HG03060 (cell line): ENCODE data around the gene TMEM38A.
"Not testable (repeated sequence)": the region's sequence is repeated elsewhere in the genome, so short reads cannot be mapped to it uniquely, and the experiment has no call there.

ENCODE experiments used
- ATAC-seq: cut with Tn5 transposase; IDR thresholded peaks from one replicate; pipeline ENCODE4 v1.9.1; 2021; ENCODE audit warnings: low read depth, moderate number of reproducible peaks; ENCODE audit not compliant: unreplicated experiment

Gene TMEM38A

DNA sequence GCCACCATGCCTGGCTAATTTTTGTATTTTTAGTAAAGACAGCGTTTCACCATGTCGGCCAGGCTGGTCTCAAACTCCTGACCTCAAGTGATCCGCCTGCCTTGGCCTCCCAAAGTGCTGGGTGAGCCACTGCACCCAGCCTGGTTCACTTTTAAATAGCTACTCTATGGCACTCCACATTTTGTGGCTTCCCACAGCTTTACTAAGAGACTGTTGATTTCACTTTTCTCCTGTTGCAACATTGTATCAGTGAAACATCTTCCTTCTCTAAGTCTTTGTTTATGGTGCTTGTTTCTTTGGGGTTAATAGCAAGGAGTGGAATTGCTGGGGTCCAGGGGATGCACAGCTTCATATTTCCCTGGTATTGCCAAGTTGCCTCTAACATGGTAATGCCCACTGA, 12.3 kb downstream of the TMEM38A start:
- no peak for ATAC-seq

- not testable (repeated sequence) for ATAC-seq
Measured at GRCh38 chr19:16673839-16674238, 12.9 kb downstream of the TMEM38A start.

DNA sequence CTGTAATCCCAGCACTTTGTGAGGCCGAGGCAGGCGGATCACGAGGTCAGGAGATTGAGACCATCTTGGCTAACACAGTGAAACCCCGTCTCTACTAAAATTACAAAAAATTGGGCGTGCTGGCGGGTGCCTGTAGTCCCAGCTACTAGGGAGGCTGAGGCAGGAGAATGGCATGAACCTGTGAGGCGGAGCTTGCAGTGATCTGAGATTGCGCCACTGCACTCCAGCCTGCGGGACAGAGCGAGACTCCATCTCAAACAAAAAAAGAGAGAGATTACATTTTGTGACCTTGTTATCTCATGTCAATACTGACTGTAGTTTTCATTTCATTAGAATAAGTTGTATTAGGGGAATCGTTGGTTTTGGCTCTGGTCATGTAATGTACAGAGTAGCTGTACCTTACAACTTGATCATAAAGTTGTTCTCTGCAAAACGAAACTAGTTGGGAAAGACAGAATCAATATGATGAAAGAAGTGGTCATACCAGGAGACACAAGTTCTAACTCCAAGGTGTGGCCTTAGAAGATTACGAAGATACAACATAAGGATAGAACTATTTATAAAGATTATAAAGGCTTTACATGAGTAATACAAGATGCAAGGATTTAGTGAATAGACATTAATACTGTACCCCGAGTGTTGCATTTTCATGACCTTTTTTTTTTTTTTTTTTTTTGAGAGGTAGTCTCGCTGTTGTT, 15.3 kb downstream of the TMEM38A start:
- no peak for ATAC-seq

GRCh38 chr19:16677055-16677454, 16.1 kb downstream of the TMEM38A start:
- ATAC-seq: no peak

GRCh38 chr19:16678498-16678897, 17.6 kb downstream of the TMEM38A start:
- no peak for ATAC-seq

DNA sequence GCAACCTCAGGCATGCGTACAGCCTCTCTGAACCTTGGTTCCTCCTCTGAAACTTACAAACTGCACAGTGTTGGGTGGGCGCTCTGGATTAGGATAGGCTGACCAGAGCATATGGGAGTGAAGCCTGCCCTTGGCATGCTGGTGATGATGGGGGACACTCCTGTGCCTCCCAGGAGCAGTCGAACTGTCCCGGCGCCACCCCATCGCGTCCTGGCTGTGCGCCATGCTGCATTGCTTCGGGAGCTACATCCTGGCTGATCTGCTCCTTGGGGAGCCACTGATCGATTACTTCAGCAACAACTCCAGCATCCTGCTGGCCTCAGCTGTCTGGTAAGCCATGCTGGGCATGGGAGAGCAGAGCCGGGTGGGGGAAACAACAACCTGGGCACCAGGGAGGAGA, 18.9 kb downstream of the TMEM38A start:
- ATAC-seq: no peak

- ATAC-seq: no peak
Measured at GRCh38 chr19:16682539-16682938, 21.6 kb downstream of the TMEM38A start.

DNA sequence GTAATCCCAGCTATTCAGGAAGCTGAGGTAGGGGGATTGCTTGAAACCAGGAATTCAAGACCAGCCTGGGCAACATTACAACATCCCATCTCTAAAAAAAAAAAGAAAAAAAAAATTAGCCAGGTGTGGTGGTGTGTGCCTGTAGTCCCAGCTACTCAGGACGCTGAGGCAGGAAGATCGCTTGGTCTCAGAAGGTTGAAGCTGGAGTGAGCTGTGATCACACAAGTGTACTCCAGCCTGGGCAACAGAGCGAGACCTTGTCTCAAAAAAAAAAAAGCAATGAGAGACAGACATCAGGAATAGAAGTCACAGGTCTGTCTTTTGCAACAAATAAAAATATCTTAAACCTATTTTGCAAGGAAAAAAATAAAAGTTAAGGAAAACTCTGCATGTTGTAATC, 23.3 kb downstream of the TMEM38A start:
- ATAC-seq: no peak

DNA sequence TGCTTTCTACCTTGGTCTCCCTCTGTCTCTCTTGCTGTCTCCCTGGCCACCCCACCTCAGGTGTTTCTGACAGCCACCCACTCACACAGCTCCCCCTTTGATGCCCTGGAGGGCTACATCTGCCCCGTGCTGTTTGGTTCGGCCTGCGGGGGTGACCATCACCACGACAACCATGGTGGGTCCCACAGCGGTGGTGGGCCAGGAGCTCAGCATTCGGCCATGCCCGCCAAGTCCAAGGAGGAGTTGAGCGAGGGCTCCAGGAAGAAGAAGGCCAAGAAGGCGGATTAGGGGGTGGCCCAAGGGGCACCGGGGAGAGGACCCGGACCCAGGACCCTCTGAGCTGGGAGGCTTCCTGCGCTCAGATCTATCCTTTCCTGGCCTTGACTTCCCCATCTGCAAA, 27.1 kb downstream of the TMEM38A start:
- ATAC-seq: no peak

DNA sequence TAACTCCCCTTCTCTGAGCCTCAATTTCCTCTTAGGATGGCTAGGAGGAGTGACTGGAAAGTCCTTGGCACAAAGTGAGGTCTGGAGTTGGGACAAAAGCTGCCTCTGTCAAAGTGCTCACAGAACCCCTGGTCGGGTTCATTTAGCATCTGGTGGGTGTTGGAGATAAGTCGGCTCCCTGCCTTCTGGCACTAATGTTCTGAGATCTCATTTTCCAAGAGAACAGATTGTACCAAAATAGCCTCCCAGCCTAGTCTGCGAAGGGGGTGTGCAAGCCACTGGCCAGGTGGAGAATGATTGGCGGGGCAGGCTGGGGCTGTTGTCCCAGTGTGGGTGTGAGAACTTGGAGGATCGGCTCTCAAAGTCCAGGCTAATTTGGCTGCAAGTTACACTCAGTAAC, 38.0 kb downstream of the TMEM38A start:
- no peak for ATAC-seq

GRCh38 chr19:16702123-16702522, 41.2 kb downstream of the TMEM38A start:
- ATAC-seq: no peak

DNA sequence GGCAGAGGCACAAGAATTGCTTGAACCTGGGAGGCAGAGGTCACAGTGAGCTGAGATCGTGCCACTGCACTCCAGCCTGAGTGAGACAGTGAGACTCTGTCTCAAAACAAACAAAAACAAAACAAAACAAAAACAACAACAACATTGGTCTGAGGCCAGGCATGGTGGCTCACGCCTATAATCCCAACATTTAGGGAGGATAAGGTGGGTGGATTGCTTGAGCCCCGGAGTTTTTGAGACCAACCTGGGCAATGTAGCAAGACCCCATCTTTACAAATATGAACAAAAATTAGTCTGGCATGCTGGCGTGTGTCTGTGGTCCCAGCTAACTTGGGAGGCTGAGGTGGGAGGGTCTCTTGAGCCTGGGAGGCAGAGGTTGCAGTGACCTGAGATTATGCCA, 42.7 kb downstream of the TMEM38A start:
- ATAC-seq: no peak

DNA sequence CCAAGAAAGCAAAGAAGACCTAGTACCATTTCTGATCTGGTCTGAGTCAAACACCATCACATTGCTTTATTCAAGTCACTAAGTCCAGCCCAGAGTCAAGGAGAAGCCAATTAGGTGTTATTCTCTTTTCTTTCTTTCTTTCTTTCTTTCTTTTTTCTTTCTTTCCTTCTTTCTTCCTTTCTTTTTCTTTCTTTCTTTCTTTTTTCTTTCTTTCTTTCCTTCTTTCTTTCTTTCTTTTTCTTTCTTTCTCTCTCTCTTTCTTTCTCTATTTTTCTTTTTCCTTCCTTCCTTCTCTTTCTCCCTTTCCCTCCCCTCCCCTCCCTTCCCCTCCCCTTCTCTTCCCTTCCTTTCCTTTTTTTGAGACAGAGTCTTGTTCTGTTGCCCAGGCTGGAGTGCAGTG, 49.9 kb downstream of the TMEM38A start:
- ATAC-seq: not testable (repeated sequence)

GRCh38 chr19:16712295-16712694, 51.4 kb downstream of the TMEM38A start:
- not testable (repeated sequence) for ATAC-seq

- ATAC-seq: no peak
Measured at GRCh38 chr19:16714702-16715287, 53.9 kb downstream of the TMEM38A start.

DNA sequence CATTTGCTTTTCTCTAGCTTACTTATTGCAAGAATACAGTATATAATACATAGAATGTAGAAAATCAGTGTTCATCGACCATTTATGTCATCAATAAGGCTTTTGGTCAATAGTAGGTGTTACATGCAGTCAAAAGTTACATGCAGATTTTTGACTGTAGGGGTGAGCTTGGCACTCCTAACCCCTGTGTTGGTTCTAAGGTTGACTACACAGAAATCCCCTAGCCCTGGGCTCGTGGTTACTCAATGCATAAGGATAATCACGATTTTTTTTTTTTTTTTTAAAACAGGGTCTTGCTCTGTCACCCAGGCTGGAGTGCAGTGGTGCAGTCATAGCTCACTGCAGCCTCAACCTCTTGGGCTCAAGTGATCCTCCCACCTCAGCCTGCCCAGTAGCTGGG, 54.7 kb downstream of the TMEM38A start:
- no peak for ATAC-seq

DNA sequence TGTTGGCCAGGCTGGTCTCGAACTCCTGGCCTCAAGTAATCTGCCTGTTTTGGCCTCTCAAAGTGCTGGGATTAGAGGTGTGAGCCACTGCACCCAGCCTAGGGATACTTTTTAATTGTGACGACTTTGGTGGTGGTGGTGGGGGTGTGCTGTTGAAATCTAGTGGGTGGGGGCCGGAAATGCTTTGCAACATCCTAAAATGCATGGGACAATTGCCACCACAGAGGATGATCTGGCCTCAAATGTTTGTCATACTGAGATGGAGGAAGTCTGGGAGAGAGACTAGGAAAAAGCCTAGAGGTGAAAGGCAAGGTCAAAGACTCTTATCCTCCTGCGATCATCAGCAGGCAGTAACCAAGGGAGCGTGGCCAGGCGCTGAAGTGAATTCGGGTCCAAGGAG, 60.1 kb downstream of the TMEM38A start:
- no peak for ATAC-seq

GRCh38 chr19:16722591-16722990, 61.7 kb downstream of the TMEM38A start:
- no peak for ATAC-seq

DNA sequence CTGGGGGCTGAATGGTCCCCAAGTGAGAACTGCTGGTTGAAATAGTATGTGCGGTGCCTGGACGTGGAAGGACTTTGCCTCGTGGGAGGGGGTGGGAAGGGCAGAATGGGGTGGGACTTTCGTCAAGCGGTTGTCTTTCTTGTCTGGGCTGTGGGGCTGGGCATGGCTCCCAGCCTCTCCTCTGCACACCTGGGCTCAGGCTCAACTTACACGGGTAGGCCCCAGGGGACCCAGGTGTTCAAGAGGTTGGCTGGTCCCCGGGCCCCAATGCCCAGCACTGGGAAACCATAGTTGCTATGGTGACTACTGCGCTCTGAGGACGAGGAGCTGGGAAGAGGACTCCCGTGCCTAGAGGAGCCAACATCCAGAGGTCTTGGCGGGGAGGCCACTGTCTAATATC, 66.0 kb downstream of the TMEM38A start:
- no peak for ATAC-seq

GRCh38 chr19:16735650-16736266, 74.8 kb downstream of the TMEM38A start:
- not testable (repeated sequence) for ATAC-seq

DNA sequence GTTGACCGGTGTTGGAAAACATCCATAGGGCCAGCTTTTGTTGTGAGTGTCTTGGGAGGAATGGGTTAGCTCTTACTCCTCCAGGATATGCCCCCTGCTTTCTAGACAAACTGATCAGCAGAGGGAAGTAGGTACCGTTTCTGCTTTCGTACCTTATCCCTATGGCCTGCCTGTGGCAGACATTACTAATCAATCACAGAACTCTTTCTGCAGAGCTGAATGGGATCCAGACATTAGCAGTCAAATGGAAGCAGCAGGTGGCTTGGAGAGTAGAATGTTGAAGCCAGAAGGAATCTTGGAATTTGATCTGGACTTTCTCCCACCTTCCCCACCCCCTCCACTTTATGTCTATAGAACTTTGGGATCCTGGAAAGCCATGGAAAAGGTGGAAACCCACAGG, 75.8 kb downstream of the TMEM38A start:
- no peak for ATAC-seq

DNA sequence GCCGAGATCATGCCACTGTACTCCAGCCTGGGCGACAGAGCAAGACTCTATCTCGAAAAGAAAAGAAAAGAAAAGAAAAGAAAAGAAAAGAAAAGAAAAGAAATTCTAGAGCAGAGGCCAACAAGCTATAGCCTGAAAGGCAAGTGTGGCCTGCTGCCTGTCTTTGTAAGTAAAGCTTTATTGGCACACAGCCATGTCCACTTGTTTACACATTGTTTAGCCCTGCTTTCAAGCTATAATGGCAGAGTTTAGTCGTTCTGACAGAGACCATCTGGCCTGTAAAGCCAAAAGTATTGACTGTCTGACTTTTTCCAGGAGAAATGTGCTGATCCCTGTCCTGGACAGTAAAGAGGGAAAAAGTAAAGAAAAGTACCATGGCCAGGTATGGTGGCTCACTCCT, 77.0 kb downstream of the TMEM38A start:
- ATAC-seq: no peak
